A549 (cell line): ENCODE results near the gene OR3A2. TPM values are rescaled to one million over a fixed set of nuclear protein-coding genes. Genes with fewer than 3 reads are reported as not detected.

Source experiments
- ATAC-seq, 2 experiments: fragments of 200-7000 bp in 1 of 2; fragments of >200 bp in 1 of 2; cut with Nextera tagmentation in 1 of 2; cut with Tn5 transposase in 1 of 2; 3 replicates each; pipeline versions ENCODE4 v1.8.0 to v1.9.1; 2018 to 2020; ENCODE audit warnings: mild to moderate bottlenecking in 1 of 2, moderate library complexity in 1 of 2
- CTCF ChIA-PET: fragments of 300-600 bp; sonication (Branson Sonifier 250); formaldehyde crosslinking; extraction: SDS; loops from one replicate; lab custom pipeline; 2021; ENCODE audit warnings: antibody characterized with exemption, inconsistent platforms; lab: Yijun Ruan, JAX
- POLR2A ChIA-PET: fragments of 350-600 bp; formaldehyde crosslinking; extraction: SDS; loops from one replicate; lab custom pipeline; 2021; ENCODE audit warnings: antibody characterized with exemption, inconsistent platforms; lab: Yijun Ruan, JAX
- DNase-seq, 2 experiments: peaks; one replicate each; pipeline versions ENCODE4 v3.0.0 to v3.0.0-alpha.2; 2011 to 2016; ENCODE audit warnings: low read depth in 1 of 2, low spot score in 1 of 2
- FAIRE-seq: peaks from 2 replicates; lab custom pipeline; 2011; peaks lifted over from hg19 to GRCh38; lab: Jason Lieb, UNC
- H3K27ac ChIP-seq, 2 experiments: fragments of >200 bp; sonication (Bioruptor Twin); formaldehyde crosslinking; 3 replicates each; pipeline ENCODE4 v1.5.1; 2016 to 2017
- H3K4me1 ChIP-seq: fragments of >200 bp; sonication (Bioruptor Twin); formaldehyde crosslinking; 3 replicates; pipeline ENCODE4 v1.6.1; 2016
- H3K4me2 ChIP-seq: fragments of >200 bp; sonication (Bioruptor Twin); formaldehyde crosslinking; 3 replicates; pipeline ENCODE4 v1.6.1; 2016
- H3K4me3 ChIP-seq: fragments of >200 bp; sonication (Bioruptor Twin); formaldehyde crosslinking; 3 replicates; pipeline ENCODE4 v1.5.1; 2016
- H3K9me3 ChIP-seq: fragments of >200 bp; sonication (Bioruptor Twin); formaldehyde crosslinking; 3 replicates; pipeline ENCODE4 v1.6.1; 2016
- CBX8 ChIP-seq: fragments of 200-600 bp; sonication (generic); IDR thresholded peaks from 2 replicates; pipeline ENCODE4 v1.6.1; 2016
- CHD2 ChIP-seq: fragments of 150-350 bp; IDR thresholded peaks from 2 replicates; pipeline ENCODE4 v1.6.1; 2014; ENCODE audit warnings: low read length; ENCODE audit not compliant: partially characterized antibody
- EP300 ChIP-seq, 2 experiments: fragments of >200 bp; sonication (Bioruptor Twin); formaldehyde crosslinking; IDR thresholded peaks; 2 replicates in 1 of 2; 3 replicates in 1 of 2; pipeline ENCODE4 v1.6.1; 2016 to 2017
- ESRRA ChIP-seq: fragments of 150-350 bp; IDR thresholded peaks from 2 replicates; pipeline ENCODE4 v1.6.1; 2014; ENCODE audit warnings: mild to moderate bottlenecking, low read length, borderline replicate concordance
- FOSB ChIP-seq: fragments of 250-450 bp; sonication (Bioruptor Pico); IDR thresholded peaks from 2 replicates; pipeline ENCODE4 v1.5.0; 2020; ENCODE audit warnings: mild to moderate bottlenecking, moderate library complexity
- GATA3 ChIP-seq: IDR thresholded peaks from 2 replicates; pipeline ENCODE4 v1.6.1; 2012; ENCODE audit warnings: borderline replicate concordance
- HDAC2 ChIP-seq: fragments of 200-600 bp; sonication (generic); IDR thresholded peaks from 2 replicates; pipeline ENCODE4 v1.6.1; 2016
- HEYL ChIP-seq: fragments of 250-450 bp; sonication (Bioruptor Pico); IDR thresholded peaks from 2 replicates; pipeline ENCODE4 v1.8.0; 2021; ENCODE audit warnings: mild to moderate bottlenecking, moderate library complexity
- HOXA7 ChIP-seq: fragments of 250-450 bp; sonication (Bioruptor Pico); IDR thresholded peaks from 2 replicates; pipeline ENCODE4 v1.5.0; 2020; ENCODE audit warnings: mild to moderate bottlenecking, moderate library complexity
- HOXB5 ChIP-seq: fragments of 250-450 bp; sonication (Bioruptor Pico); IDR thresholded peaks from 2 replicates; pipeline ENCODE4 v1.5.0; 2020; ENCODE audit warnings: mild to moderate bottlenecking, moderate library complexity
- KDM1A ChIP-seq: fragments of 200-600 bp; sonication (generic); IDR thresholded peaks from 2 replicates; pipeline ENCODE4 v1.6.1; 2016; ENCODE audit warnings: low read depth, mild to moderate bottlenecking
- KDM5A ChIP-seq: fragments of 200-600 bp; sonication (generic); IDR thresholded peaks from 2 replicates; pipeline ENCODE4 v1.6.1; 2016; ENCODE audit warnings: antibody characterized with exemption, mild to moderate bottlenecking
- MAFK ChIP-seq: fragments of 450-650 bp; IDR thresholded peaks from 2 replicates; pipeline ENCODE4 v1.6.1; 2014; ENCODE audit not compliant: partially characterized antibody
- NFE2L2 ChIP-seq: fragments of 150-350 bp; conservative IDR thresholded peaks from 2 replicates; pipeline ENCODE4 v1.6.1; 2014; ENCODE audit warnings: low read length
- NPAS2 ChIP-seq: fragments of 250-450 bp; sonication (Bioruptor Pico); IDR thresholded peaks from 2 replicates; pipeline ENCODE4 v1.8.0; 2022; ENCODE audit warnings: mild to moderate bottlenecking, moderate library complexity, borderline replicate concordance
- POLR2A ChIP-seq: IDR thresholded peaks from 2 replicates; pipeline ENCODE4 v1.6.1; 2012; ENCODE audit warnings: mild to moderate bottlenecking, low read length
- RAD21 ChIP-seq, 2 experiments: fragments of >200 bp in 1 of 2; sonication (Bioruptor Twin) in 1 of 2; formaldehyde crosslinking in 1 of 2; IDR thresholded peaks in 1 of 2; conservative IDR thresholded peaks in 1 of 2; 2 replicates in 1 of 2; 3 replicates in 1 of 2; pipeline ENCODE4 v1.6.1; 2012 to 2018; ENCODE audit warnings: inconsistent platforms in 1 of 2
- RCOR1 ChIP-seq: fragments of 150-350 bp; IDR thresholded peaks from 2 replicates; pipeline ENCODE4 v1.6.1; 2014; ENCODE audit warnings: antibody characterized with exemption, low read length, low read depth
- RFX5 ChIP-seq: fragments of 450-650 bp; IDR thresholded peaks from 2 replicates; pipeline ENCODE4 v1.7.1; 2014; ENCODE audit warnings: antibody characterized with exemption, mild to moderate bottlenecking, moderate library complexity
- SREBF2 ChIP-seq: fragments of 450-650 bp; IDR thresholded peaks from 2 replicates; pipeline ENCODE4 v1.6.1; 2014; ENCODE audit warnings: mild to moderate bottlenecking, moderate library complexity
- TP53 ChIP-seq: fragments of 250-450 bp; sonication (Bioruptor Pico); IDR thresholded peaks from 2 replicates; pipeline ENCODE4 v1.5.0; 2021; ENCODE audit warnings: mild to moderate bottlenecking, moderate library complexity
- ZFP36 ChIP-seq: fragments of 450-650 bp; IDR thresholded peaks from 2 replicates; pipeline ENCODE4 v1.6.1; 2014; ENCODE audit warnings: borderline replicate concordance; ENCODE audit not compliant: partially characterized antibody
- ZNF302 ChIP-seq: fragments of 250-450 bp; sonication (Bioruptor Pico); IDR thresholded peaks from 2 replicates; pipeline ENCODE4 v1.9.0; 2021; ENCODE audit warnings: inconsistent platforms, mild to moderate bottlenecking, moderate library complexity
- WGBS: methylation state at CpG from one replicate; pipeline ENCODE4 v1.1.6; 2017; ENCODE audit errors: missing lambda C conversion rate; 5-methylcytosine and 5-hydroxymethylcytosine counted together
- polyA plus RNA-seq, 4 experiments: library from polyadenylated mRNA; depleted of rRNA in 3 of 4; stranded (reverse); fragments of >200 nt; fragmentation: RNase III in 1 of 4; extraction: RNeasy Plus Mini Kit Qiagen cat#74134 plus additional on column Dnase treatment in 1 of 4; gene quantifications; 2 replicates in 3 of 4; 3 replicates in 1 of 4; pipeline ENCODE4 v1.2.3, GENCODE V29; 2011 to 2017
- TF ChIP-seq, protein P1 (sequence below): IDR thresholded peaks from 2 replicates; pipeline ENCODE4 v1.6.1; 2012
- TF ChIP-seq, protein P2 (sequence below): IDR thresholded peaks from 2 replicates; pipeline ENCODE4 v1.6.1; 2012
- TF ChIP-seq, protein P3 (sequence below): fragments of >200 bp; sonication (Bioruptor Twin); formaldehyde crosslinking; IDR thresholded peaks from 3 replicates; pipeline ENCODE4 v1.5.1; 2016
- TF ChIP-seq, protein P4 (sequence below): fragments of 250-450 bp; sonication (Bioruptor Pico); IDR thresholded peaks from 2 replicates; pipeline ENCODE4 v1.5.0; 2021; ENCODE audit warnings: mild to moderate bottlenecking, moderate library complexity, borderline replicate concordance

The OR3A2 gene
- polyA plus RNA-seq, 2 of the 4 experiments (the other 2 are of a cell fraction) = not detected

DNA sequence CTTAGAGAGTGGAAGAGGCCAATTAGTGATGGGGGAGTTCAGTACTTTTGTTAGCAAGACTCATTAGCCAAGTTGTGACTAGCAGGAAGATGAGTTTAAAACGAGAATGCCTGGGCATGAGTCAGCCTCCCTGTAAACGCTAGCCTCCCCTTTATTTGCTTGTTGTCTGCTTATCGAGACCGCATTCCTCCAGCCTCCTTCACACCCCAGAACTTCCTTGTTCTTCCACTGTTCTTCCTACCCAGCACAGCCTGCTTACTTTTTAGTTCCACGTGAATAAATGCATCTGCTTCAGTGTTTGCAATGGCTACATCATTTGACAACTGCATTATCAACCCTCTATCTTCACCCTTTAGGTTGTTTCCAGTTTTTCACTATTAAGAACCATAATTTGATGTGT is 67.8 kb downstream of the OR3A2 start:
- Histone ChIP-seq H3K4me3 (no peak overlapping the region), H3K4me2 (peak overlapping the region; percentile 36; the same call in 2 of the 3 replicates), H3K9me3 (no peaks in the 10 kb centered on the region), H3K27ac (no peak overlapping the region), H3K4me1 (no peaks in the 10 kb centered on the region)
- ATAC-seq (peak; percentile 71; a peak in 3 of 6 replicates), DNase-seq (peak in 1 of 2 experiments; percentile 55), FAIRE-seq (no peak)
- 7% methylated on average over 5 of the region's 5 CpGs for WGBS
- CTCF ChIA-PET = no interaction called here
- POLR2A ChIA-PET = no interaction called here
- TF ChIP-seq HDAC2 = no peak

DNA sequence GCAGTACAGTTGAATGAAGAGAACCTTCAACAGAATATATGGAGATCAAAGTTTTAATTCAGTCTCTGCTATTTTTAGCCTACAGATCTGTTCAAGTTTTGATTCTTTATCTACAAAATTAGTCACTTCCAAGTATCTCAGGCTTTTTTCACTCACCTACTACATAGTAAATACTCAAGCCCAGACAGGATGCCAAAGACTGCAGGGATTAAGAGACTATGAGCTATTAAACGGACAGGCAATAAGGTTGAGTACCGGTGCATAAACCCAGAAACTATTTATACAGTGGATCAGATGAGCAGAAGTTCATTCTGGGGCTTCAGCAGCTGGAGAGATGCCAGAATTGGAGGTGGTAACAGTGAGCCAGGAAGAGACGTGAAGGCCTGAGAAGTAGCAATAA is 69.3 kb downstream of the OR3A2 start:
- ChIA-PET CTCF (interaction anchor here (1.1 to 1.3 kb wide), 2 partner anchors 9 to 11 kb away, joined by 3 read pairs; no protein-coding TSS in a partner anchor), POLR2A (no interaction called here)
- no peak overlapping the region for H3K4me3 ChIP-seq
- H3K27ac ChIP-seq = no peak overlapping the region
- no peak overlapping the region for H3K4me2 ChIP-seq
- WGBS = 45% methylated on average over 3 of the region's 3 CpGs
- DNase-seq (no peak), ATAC-seq (no peak), FAIRE-seq (no peak)
- no peaks in the 10 kb centered on the region for H3K9me3 ChIP-seq
- no peaks in the 10 kb centered on the region for H3K4me1 ChIP-seq
- TF ChIP-seq, protein P1, sequence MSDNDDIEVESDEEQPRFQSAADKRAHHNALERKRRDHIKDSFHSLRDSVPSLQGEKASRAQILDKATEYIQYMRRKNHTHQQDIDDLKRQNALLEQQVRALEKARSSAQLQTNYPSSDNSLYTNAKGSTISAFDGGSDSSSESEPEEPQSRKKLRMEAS = no peak
- TF ChIP-seq SREBF2 = no peak
- no peak for TF ChIP-seq CHD2
- no peak for TF ChIP-seq TP53 (CRISPR knock-in tag)
- no peak for TF ChIP-seq KDM5A
- TF ChIP-seq NPAS2 (CRISPR knock-in tag) = no peak
- TF ChIP-seq NFE2L2 = no peak
- no peak for TF ChIP-seq ZFP36
- TF ChIP-seq FOSB (CRISPR knock-in tag) = no peak
- TF ChIP-seq HOXB5 = no peak
- TF ChIP-seq, protein P2, sequence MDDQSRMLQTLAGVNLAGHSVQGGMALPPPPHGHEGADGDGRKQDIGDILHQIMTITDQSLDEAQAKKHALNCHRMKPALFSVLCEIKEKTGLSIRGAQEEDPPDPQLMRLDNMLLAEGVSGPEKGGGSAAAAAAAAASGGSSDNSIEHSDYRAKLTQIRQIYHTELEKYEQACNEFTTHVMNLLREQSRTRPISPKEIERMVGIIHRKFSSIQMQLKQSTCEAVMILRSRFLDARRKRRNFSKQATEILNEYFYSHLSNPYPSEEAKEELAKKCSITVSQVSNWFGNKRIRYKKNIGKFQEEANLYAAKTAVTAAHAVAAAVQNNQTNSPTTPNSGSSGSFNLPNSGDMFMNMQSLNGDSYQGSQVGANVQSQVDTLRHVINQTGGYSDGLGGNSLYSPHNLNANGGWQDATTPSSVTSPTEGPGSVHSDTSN = no peak
- no peak for TF ChIP-seq POLR2A

DNA sequence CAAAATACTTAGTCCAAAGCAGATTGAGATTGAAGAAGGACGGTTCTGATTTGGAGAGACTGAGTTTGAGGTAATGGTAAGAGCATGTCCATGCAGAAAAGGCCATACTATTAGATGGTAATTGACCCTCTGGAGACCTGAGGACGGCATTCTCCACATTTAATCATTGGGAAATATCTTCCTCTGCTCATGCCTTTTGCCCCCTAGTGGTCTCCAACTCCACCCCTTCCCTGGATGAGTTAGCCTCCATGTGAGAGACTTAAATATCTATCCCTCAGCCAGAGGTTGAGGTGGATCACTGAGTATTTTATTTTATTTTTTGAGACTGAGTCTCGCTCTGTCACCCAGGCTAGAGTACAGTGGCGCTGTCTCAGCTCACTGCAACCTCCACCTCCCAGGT is 77.5 kb downstream of the OR3A2 start:
- ATAC-seq (peak in 1 of 2 experiments; percentile 38; a peak in 1 of 6 replicates), FAIRE-seq (no peak), DNase-seq (no peak)
- TF ChIP-seq TP53 (CRISPR knock-in tag) = no peak
- TF ChIP-seq GATA3 = no peak
- TF ChIP-seq ZNF302 (CRISPR knock-in tag) = no peak
- TF ChIP-seq ZFP36 = no peak
- no peak for TF ChIP-seq CBX8
- WGBS = 9% methylated on average over 4 of the region's 4 CpGs
- Histone ChIP-seq H3K27ac (no peak overlapping the region), H3K4me3 (no peak overlapping the region), H3K4me2 (no peak overlapping the region), H3K4me1 (no peaks in the 10 kb centered on the region), H3K9me3 (no peaks in the 10 kb centered on the region)
- POLR2A ChIA-PET = no interaction called here
- CTCF ChIA-PET = no interaction called here

DNA sequence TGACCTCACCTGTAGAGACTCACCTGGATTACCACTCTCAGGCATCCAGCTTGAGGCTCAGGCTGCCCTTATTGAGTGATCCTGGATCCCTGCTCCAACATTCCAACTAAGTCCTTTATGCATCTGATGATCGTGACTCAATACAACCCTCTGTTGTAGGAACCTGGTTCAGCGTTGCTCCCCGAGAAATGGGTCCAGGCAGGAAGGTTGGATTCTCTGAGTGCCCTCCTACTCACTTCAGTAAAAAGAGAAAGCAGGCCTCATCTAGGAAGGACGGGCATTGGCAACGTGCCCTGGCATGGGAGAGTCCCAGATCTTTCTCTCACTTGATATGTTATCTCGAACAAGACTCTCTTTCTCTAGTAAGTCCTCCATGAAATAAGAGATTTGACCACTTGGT is 87.8 kb downstream of the OR3A2 start, which contains the start of gene OR3A1:
Gene OR3A1 (minus strand): TSS at position 101 of the 400 bp plus-strand sequence. CDS start 5,778 bp downstream, outside the sequence.
- ATAC-seq = 0 out of 6 replicates have a peak, but pooled peaks of 1 of the 2 experiments have one; percentile 34
- ChIA-PET CTCF (interaction anchor here (0.9 kb wide), 1 partner anchor 12 kb away, joined by 3 read pairs; no protein-coding TSS in a partner anchor), POLR2A (no interaction called here)
- no peak within 1 kb of the TSS for H3K27ac ChIP-seq
- H3K4me1 ChIP-seq = no peaks in the 10 kb centered on the region
- H3K4me3 ChIP-seq = no peak within 1 kb of the TSS
- DNase-seq = no peak
- peaks cover 8% of the 10 kb centered on the region; the same call in 2 of the 3 replicates for H3K9me3 ChIP-seq
- no peak within 1 kb of the TSS for H3K4me2 ChIP-seq
- WGBS = 6% methylated on average over 6 of the region's 6 CpGs
- no peak for FAIRE-seq
- TF ChIP-seq HEYL (CRISPR knock-in tag) = no peak
- TF ChIP-seq, protein P2 = no peak
- TF ChIP-seq, protein P3, sequence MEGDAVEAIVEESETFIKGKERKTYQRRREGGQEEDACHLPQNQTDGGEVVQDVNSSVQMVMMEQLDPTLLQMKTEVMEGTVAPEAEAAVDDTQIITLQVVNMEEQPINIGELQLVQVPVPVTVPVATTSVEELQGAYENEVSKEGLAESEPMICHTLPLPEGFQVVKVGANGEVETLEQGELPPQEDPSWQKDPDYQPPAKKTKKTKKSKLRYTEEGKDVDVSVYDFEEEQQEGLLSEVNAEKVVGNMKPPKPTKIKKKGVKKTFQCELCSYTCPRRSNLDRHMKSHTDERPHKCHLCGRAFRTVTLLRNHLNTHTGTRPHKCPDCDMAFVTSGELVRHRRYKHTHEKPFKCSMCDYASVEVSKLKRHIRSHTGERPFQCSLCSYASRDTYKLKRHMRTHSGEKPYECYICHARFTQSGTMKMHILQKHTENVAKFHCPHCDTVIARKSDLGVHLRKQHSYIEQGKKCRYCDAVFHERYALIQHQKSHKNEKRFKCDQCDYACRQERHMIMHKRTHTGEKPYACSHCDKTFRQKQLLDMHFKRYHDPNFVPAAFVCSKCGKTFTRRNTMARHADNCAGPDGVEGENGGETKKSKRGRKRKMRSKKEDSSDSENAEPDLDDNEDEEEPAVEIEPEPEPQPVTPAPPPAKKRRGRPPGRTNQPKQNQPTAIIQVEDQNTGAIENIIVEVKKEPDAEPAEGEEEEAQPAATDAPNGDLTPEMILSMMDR = no peak
- TF ChIP-seq MAFK = no peak
- TF ChIP-seq NPAS2 (CRISPR knock-in tag) = no peak
- no peak for TF ChIP-seq KDM1A
- TF ChIP-seq RCOR1 = no peak
- no peak for TF ChIP-seq RFX5
- no peak for TF ChIP-seq RAD21 (conservative IDR thresholded peaks at IDR 0.05 in 1 of 2, IDR thresholded peaks at IDR 0.05 in 1 of 2)
- TF ChIP-seq ESRRA = no peak
- TF ChIP-seq, protein P4, sequence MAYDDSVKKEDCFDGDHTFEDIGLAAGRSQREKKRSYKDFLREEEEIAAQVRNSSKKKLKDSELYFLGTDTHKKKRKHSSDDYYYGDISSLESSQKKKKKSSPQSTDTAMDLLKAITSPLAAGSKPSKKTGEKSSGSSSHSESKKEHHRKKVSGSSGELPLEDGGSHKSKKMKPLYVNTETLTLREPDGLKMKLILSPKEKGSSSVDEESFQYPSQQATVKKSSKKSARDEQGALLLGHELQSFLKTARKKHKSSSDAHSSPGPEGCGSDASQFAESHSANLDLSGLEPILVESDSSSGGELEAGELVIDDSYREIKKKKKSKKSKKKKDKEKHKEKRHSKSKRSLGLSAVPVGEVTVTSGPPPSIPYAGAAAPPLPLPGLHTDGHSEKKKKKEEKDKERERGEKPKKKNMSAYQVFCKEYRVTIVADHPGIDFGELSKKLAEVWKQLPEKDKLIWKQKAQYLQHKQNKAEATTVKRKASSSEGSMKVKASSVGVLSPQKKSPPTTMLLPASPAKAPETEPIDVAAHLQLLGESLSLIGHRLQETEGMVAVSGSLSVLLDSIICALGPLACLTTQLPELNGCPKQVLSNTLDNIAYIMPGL (CRISPR knock-in tag) = no peak
- no peak for TF ChIP-seq HOXA7 (CRISPR knock-in tag)
- TF ChIP-seq EP300 (IDR thresholded peaks at IDR 0.05) = no peak
